Heart left ventricle (tissue), 13 donors: ENCODE measurements around the gene CDX4.

Experiments
- POLR2A ChIP-seq, 2 donors: fragments of 450-650 bp; IDR thresholded peaks; one replicate each; pipeline ENCODE4 v1.6.1; 2017; ENCODE audit warnings: antibody characterized with exemption in 2 of 2, mild to moderate bottlenecking in 2 of 2, moderate library complexity in 2 of 2
- TF ChIP-seq, protein P1 (sequence below), 12 donors: fragments of 200-600 bp; sonication (generic) in 4 of 12; IDR thresholded peaks; one replicate each; pipeline versions ENCODE4 v1.5.0 to v1.8.0; 2018 to 2022; ENCODE audit warnings: antibody characterized with exemption in 12 of 12, mild to moderate bottlenecking in 5 of 12
- donor health status: ischemic (EF 13 %, LVEDD 7.1; RV severe dilation, severe dysfunction).
- donor health status: DM: no; HTN: yes; CAD: no.
- donor health status: DM: no; HTN: no; CAD: no.
- donor health status: ischemic (EF 25% LVEDD 6.9; RV normal size, moderate dysfunction).
- donor health status: ischemic (EF 25% LVEDD 5.7; RV mildly dilated, moderate dysfunction).
- donor health status: ischemic (EF 35%, LVEDD 5.7; RV mildly dilated, moderate dysfunction).
- donor health status: nonischemic (EF 11% LVEDD 7.7; RV severe dilation, severe dysfunction).
- donor health status: DM: yes; HTN: yes; CAD: no.
- donor health status: PGD.
- donor health status: ischemic (EF 29% LVEDD 5.4; RV normal size, mild dysfunction).
- donor health status: nonischemic (EF 23%, LVEDD 6.1; RV moderate dilation, normal function).

DNA sequence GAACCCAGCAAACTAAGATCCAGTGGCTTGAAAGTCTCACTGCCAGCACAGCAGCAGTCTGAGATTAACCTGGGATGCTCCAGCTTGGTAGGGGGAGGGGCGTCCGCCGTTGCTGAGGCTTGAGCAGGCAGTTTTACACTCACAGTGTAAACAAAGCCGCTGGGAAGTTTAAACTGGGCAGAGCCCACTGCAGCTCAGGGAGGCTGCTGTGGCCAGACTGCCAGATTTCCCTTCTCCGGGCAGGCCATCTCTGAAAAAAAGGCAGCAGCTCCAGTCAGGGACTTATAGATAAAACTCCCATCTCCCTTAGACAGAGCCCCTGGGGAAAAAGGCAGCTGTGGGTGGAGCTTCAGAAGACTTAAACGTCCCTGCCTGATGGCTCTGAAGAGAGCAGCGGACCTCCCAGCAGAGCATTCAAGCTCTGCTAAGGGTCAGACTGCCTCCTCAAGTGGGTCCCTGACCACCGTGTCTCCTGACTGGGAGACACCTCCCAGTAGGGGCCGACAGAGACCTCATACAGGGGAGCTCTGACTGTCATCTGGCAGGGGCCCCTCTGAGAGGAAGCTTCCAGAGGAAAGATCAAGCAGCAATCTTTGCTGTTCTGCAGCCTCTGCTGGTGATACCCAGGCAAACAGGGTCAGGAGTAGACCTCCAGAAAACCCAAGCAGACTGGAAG, 45.1 kb upstream of the CDX4 start:
- TF ChIP-seq, protein P1, sequence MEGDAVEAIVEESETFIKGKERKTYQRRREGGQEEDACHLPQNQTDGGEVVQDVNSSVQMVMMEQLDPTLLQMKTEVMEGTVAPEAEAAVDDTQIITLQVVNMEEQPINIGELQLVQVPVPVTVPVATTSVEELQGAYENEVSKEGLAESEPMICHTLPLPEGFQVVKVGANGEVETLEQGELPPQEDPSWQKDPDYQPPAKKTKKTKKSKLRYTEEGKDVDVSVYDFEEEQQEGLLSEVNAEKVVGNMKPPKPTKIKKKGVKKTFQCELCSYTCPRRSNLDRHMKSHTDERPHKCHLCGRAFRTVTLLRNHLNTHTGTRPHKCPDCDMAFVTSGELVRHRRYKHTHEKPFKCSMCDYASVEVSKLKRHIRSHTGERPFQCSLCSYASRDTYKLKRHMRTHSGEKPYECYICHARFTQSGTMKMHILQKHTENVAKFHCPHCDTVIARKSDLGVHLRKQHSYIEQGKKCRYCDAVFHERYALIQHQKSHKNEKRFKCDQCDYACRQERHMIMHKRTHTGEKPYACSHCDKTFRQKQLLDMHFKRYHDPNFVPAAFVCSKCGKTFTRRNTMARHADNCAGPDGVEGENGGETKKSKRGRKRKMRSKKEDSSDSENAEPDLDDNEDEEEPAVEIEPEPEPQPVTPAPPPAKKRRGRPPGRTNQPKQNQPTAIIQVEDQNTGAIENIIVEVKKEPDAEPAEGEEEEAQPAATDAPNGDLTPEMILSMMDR (IDR thresholded peaks at IDR 0.05), result no peak
- no peak for TF ChIP-seq POLR2A (IDR thresholded peaks at IDR 0.05)
